Measurements from ENCODE around the gene TRABD2A. TPM values are rescaled to one million over a fixed set of nuclear protein-coding genes. Genes with fewer than 3 reads are reported as not detected.

Gene TRABD2A
- total RNA-seq, 2 donors from 2014 or later, result 10.3 TPM; not detected in 1

DNA sequence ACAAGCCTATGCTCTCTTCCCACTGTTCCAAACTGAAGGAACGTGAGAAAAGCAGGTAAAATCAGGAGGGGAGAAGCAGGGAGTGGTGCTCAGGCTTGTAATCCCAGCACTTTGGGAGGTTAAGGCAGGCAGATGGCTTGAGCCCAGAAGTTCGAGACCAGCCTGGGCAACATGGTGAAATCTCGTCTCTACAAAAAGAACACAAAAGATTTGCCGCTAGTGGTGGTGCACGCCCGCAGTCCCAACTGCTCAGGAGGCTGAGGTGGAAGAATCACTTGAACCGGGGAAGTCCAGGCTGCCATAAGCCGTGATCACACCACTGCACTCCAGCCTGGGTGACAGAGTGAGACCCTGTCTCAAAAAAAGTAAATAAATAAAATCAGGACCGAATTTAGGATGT lies 23.3 kb upstream of the TRABD2A start:
- no peak overlapping the region for H3K4me3 ChIP-seq
- DNase-seq (ENCODE audit: low spot score), result no peak
- H3K27me3 ChIP-seq (replicated peaks; ENCODE audit: insufficient read depth), result no peaks in the 10 kb centered on the region
- intact Hi-C loops (cut with DNase I), result no loop called here
- no peaks in the 10 kb centered on the region for H3K9me3 ChIP-seq
- H3K27ac ChIP-seq, result no peak overlapping the region
- no peaks in the 10 kb centered on the region for H3K4me1 ChIP-seq (replicated peaks)
- no peaks in the 10 kb centered on the region for H3K36me3 ChIP-seq
- no peak for TF ChIP-seq POLR2A (IDR thresholded peaks at IDR 0.05)
- TF ChIP-seq POLR2AphosphoS5 (IDR thresholded peaks at IDR 0.05), result no peak
- TF ChIP-seq, protein P1, sequence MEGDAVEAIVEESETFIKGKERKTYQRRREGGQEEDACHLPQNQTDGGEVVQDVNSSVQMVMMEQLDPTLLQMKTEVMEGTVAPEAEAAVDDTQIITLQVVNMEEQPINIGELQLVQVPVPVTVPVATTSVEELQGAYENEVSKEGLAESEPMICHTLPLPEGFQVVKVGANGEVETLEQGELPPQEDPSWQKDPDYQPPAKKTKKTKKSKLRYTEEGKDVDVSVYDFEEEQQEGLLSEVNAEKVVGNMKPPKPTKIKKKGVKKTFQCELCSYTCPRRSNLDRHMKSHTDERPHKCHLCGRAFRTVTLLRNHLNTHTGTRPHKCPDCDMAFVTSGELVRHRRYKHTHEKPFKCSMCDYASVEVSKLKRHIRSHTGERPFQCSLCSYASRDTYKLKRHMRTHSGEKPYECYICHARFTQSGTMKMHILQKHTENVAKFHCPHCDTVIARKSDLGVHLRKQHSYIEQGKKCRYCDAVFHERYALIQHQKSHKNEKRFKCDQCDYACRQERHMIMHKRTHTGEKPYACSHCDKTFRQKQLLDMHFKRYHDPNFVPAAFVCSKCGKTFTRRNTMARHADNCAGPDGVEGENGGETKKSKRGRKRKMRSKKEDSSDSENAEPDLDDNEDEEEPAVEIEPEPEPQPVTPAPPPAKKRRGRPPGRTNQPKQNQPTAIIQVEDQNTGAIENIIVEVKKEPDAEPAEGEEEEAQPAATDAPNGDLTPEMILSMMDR (IDR thresholded peaks at IDR 0.05), result no peak
- WGBS, result 76% methylated on average over 9 of the region's 9 CpGs

- Histone ChIP-seq H3K27me3 (replicated peaks; ENCODE audit: insufficient read depth) (no peaks in the 10 kb centered on the region), H3K4me1 (replicated peaks) (no peaks in the 10 kb centered on the region), H3K36me3 (no peaks in the 10 kb centered on the region), H3K9me3 (no peaks in the 10 kb centered on the region), H3K27ac (no peak overlapping the region), H3K4me3 (no peak overlapping the region)
- over 99% methylated on average over 4 of the region's 4 CpGs for WGBS
- intact Hi-C loops (cut with DNase I), result no loop called here
- no peak for DNase-seq (ENCODE audit: low spot score)
- no peak for TF ChIP-seq POLR2AphosphoS5 (IDR thresholded peaks at IDR 0.05)
- TF ChIP-seq, protein P1 (IDR thresholded peaks at IDR 0.05), result no peak
- no peak for TF ChIP-seq POLR2A (IDR thresholded peaks at IDR 0.05)
Observed at GRCh38 chr2:84902526-84902925, 21.6 kb upstream of the TRABD2A start.

DNA sequence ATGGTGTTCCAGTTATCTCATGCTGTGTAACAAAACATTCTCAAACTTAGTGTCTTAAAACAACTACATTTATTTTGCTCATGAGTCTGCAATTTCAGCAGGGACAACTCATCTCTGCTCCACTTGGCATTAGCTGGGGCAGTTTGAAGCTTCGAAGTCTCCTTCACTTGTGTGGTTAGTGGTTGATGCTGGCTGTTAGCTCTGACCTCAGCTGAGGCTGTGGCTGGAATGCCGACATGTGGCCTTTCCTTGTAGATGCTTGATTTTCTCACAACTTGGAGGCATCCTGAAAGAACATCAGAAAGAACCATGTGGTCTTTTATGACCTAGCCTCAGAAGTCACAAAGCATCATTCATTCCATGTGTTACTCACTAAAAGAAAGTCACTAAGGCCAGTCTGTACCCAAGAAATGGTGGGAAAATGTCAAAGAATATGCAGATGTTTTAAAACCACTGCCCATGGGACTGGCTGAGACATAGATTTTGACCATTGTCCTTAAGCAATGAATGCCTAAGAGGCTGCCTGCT lies 20.8 kb upstream of the TRABD2A start:
- Histone ChIP-seq H3K4me1 (replicated peaks) (no peaks in the 10 kb centered on the region), H3K36me3 (no peaks in the 10 kb centered on the region), H3K27ac (no peak overlapping the region), H3K4me3 (no peak overlapping the region), H3K9me3 (no peaks in the 10 kb centered on the region), H3K27me3 (replicated peaks; ENCODE audit: insufficient read depth) (no peaks in the 10 kb centered on the region)
- no peak for TF ChIP-seq POLR2AphosphoS5 (IDR thresholded peaks at IDR 0.05)
- DNase-seq (ENCODE audit: low spot score), result no peak
- WGBS, result 83% methylated on average over 2 of the region's 2 CpGs
- intact Hi-C loops (cut with DNase I), result no loop called here

DNA sequence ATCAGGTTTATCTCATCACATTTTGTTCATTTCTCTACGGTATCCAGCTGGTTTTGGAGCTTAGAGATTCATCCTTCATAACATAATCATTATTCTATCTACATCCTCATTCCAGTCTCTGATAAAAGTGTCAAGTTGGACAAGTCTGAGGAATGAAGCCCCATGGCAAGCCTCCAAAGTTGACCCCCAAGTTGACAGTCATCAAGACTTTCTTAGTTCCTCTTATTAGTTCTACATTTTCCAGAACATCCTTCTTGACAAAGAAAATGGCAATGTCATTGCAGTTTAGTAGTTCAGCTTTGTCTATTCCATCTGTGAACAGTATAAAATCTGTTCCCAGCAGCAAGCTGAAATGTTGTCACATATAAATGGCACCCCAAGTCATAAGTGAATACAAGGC lies 20.1 kb upstream of the TRABD2A start:
- intact Hi-C loops (cut with DNase I), result no loop called here
- TF ChIP-seq, protein P1 (IDR thresholded peaks at IDR 0.05), result no peak
- TF ChIP-seq POLR2A (IDR thresholded peaks at IDR 0.05) (no peak), POLR2AphosphoS5 (IDR thresholded peaks at IDR 0.05) (no peak)
- no peaks in the 10 kb centered on the region for H3K4me1 ChIP-seq (replicated peaks)
- H3K27me3 ChIP-seq (replicated peaks; ENCODE audit: insufficient read depth), result no peaks in the 10 kb centered on the region
- no peak overlapping the region for H3K4me3 ChIP-seq
- H3K9me3 ChIP-seq, result no peaks in the 10 kb centered on the region
- no peak for DNase-seq (ENCODE audit: low spot score)
- H3K36me3 ChIP-seq, result no peaks in the 10 kb centered on the region
- WGBS, result 84% methylated on average over 1 of the region's 1 CpG
- H3K27ac ChIP-seq, result no peak overlapping the region

- DNase-seq (ENCODE audit: low spot score), result no peak
- no peaks in the 10 kb centered on the region for H3K9me3 ChIP-seq
- H3K36me3 ChIP-seq, result no peaks in the 10 kb centered on the region
- no peak overlapping the region for H3K27ac ChIP-seq
- 88% methylated on average over 8 of the region's 8 CpGs for WGBS
- no peak overlapping the region for H3K4me3 ChIP-seq
- H3K4me1 ChIP-seq (replicated peaks), result no peaks in the 10 kb centered on the region
- TF ChIP-seq POLR2A (IDR thresholded peaks at IDR 0.05) (no peak), POLR2AphosphoS5 (IDR thresholded peaks at IDR 0.05) (no peak)
- TF ChIP-seq, protein P1 (IDR thresholded peaks at IDR 0.05), result no peak
- no peaks in the 10 kb centered on the region for H3K27me3 ChIP-seq (replicated peaks; ENCODE audit: insufficient read depth)
- intact Hi-C loops (cut with DNase I), result no loop called here
Observed at GRCh38 chr2:84899304-84900204, 18.7 kb upstream of the TRABD2A start.

All from prostate gland (tissue), 2 donors.